Mucosa of gallbladder (tissue), 1 donor: ENCODE data around the gene SNAPC4. TPM values are rescaled to one million over a fixed set of nuclear protein-coding genes. Genes with fewer than 3 reads are reported as not detected.
"Not testable (repeated sequence)": the region's sequence is repeated elsewhere in the genome, so short reads cannot be mapped to it uniquely, and the experiment has no call there.

Source experiments
- DNase-seq: peaks from one replicate; pipeline ENCODE4 v3.0.0-alpha.2; 2020; ENCODE audit warnings: low spot score
- total RNA-seq: library from RNA; stranded (reverse); gene quantifications from one replicate; pipeline ENCODE4 v1.2.1, GENCODE V29; 2021
- donor health status: DM: no; HTN: no; CAD: no.

SNAPC4 gene
- total RNA-seq, 1 donor from 2014 or later = 9.1 TPM

GRCh38 chr9:136433849-136434579 lies 34.0 kb upstream of the SNAPC4 start:
- DNase-seq = no peak

- DNase-seq = no peak
Measured at GRCh38 chr9:136433043-136433715, 33.2 kb upstream of the SNAPC4 start.

- DNase-seq = no peak
Measured at GRCh38 chr9:136432591-136432990, 32.6 kb upstream of the SNAPC4 start.

GRCh38 chr9:136431782-136432350 lies 31.9 kb upstream of the SNAPC4 start:
- DNase-seq = no peak

- no peak for DNase-seq
Measured at GRCh38 chr9:136430588-136431234, 30.7 kb upstream of the SNAPC4 start.

GRCh38 chr9:136429683-136430491 lies 29.9 kb upstream of the SNAPC4 start:
- no peak for DNase-seq

- DNase-seq = no peak
Measured at GRCh38 chr9:136429075-136429628, 29.2 kb upstream of the SNAPC4 start.

GRCh38 chr9:136426787-136427186 lies 26.8 kb upstream of the SNAPC4 start:
- DNase-seq = no peak

- DNase-seq = not testable (repeated sequence)
Measured at GRCh38 chr9:136425367-136425766, 25.4 kb upstream of the SNAPC4 start.

GRCh38 chr9:136424750-136425362 lies 24.9 kb upstream of the SNAPC4 start:
- no peak for DNase-seq

GRCh38 chr9:136423432-136424146 lies 23.6 kb upstream of the SNAPC4 start:
- DNase-seq = no peak

GRCh38 chr9:136422876-136423275 lies 22.9 kb upstream of the SNAPC4 start:
- DNase-seq = no peak

- DNase-seq = no peak
Measured at GRCh38 chr9:136421791-136422190, 21.8 kb upstream of the SNAPC4 start.

- no peak for DNase-seq
Measured at GRCh38 chr9:136419092-136419420, 19.1 kb upstream of the SNAPC4 start.

GRCh38 chr9:136418182-136419091 lies 18.5 kb upstream of the SNAPC4 start:
- no peak for DNase-seq

GRCh38 chr9:136416914-136417313 lies 16.9 kb upstream of the SNAPC4 start:
- no peak for DNase-seq

GRCh38 chr9:136416427-136416826 lies 16.5 kb upstream of the SNAPC4 start:
- no peak for DNase-seq

GRCh38 chr9:136412962-136413361 lies 13.0 kb upstream of the SNAPC4 start:
- DNase-seq = no peak

GRCh38 chr9:136411378-136411777 lies 11.4 kb upstream of the SNAPC4 start:
- no peak for DNase-seq
